Vagina (tissue), 2 donors: Measurements from ENCODE around the gene OBSCN.

ENCODE experiments used
- POLR2A ChIP-seq, 2 donors: fragments of 450-650 bp; IDR thresholded peaks; one replicate each; pipeline ENCODE4 v1.6.1; 2017; ENCODE audit warnings: antibody characterized with exemption in 2 of 2, mild to moderate bottlenecking in 2 of 2, moderate library complexity in 2 of 2
- TF ChIP-seq, protein P1 (sequence below), 3 experiments: fragments of 450-650 bp in 2 of 3; fragments of 200-600 bp in 1 of 3; sonication (generic) in 1 of 3; IDR thresholded peaks; one replicate each; pipeline ENCODE4 v1.5.1; 2017 to 2019; ENCODE audit warnings: antibody characterized with exemption in 3 of 3, mild to moderate bottlenecking in 2 of 3, moderate library complexity in 2 of 3

DNA sequence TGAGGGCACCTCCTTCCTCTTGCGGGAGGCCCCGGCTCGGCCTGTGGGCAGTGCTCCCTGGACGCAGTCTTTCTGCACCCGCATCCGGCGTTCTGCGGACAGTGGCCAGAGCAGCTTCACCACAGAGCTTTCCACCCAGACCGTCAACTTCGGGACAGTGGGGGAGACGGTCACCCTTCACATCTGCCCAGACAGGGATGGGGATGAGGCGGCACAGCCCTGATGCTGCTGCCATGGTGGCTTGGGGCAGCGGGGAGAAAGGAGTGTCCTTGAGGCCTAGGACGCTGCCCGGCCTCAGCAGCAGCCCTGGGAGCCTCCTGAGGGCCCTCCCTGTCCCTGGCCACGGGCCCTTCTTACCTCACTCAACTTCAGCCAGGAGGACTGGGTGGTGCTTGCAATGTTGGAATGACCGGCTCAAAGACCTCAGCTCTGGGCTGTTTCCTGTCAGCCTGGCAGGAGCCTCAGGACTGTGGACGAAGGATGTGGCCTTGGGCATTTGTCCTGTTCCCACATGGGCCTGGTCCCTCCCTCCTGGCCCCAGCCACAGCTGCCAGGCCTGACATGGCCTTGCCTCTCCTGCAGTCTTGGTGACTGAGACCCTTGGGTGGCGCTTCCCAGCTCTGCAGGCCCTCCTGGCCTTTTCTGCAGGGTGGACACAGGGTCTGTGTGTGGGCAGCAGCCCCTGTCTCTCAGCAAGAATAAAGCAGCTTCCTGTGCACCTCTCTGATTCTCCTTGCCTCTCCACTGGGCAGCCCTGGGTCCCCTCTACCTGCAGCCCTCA lies 152.9 kb downstream of the OBSCN start:
- TF ChIP-seq, protein P1, sequence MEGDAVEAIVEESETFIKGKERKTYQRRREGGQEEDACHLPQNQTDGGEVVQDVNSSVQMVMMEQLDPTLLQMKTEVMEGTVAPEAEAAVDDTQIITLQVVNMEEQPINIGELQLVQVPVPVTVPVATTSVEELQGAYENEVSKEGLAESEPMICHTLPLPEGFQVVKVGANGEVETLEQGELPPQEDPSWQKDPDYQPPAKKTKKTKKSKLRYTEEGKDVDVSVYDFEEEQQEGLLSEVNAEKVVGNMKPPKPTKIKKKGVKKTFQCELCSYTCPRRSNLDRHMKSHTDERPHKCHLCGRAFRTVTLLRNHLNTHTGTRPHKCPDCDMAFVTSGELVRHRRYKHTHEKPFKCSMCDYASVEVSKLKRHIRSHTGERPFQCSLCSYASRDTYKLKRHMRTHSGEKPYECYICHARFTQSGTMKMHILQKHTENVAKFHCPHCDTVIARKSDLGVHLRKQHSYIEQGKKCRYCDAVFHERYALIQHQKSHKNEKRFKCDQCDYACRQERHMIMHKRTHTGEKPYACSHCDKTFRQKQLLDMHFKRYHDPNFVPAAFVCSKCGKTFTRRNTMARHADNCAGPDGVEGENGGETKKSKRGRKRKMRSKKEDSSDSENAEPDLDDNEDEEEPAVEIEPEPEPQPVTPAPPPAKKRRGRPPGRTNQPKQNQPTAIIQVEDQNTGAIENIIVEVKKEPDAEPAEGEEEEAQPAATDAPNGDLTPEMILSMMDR (IDR thresholded peaks at IDR 0.05), result no peak
- no peak for TF ChIP-seq POLR2A (IDR thresholded peaks at IDR 0.05)
